NCI-H2171 (cell line): ENCODE measurements around the gene CAND2.

Experiments
- DNase-seq: peaks from one replicate; lab custom pipeline; 2025; lab: John Stamatoyannopoulos, UW

The CAND2 gene

GRCh38 chr3:12807066-12807465, 10.6 kb downstream of the CAND2 start:
- no peak for DNase-seq

DNA sequence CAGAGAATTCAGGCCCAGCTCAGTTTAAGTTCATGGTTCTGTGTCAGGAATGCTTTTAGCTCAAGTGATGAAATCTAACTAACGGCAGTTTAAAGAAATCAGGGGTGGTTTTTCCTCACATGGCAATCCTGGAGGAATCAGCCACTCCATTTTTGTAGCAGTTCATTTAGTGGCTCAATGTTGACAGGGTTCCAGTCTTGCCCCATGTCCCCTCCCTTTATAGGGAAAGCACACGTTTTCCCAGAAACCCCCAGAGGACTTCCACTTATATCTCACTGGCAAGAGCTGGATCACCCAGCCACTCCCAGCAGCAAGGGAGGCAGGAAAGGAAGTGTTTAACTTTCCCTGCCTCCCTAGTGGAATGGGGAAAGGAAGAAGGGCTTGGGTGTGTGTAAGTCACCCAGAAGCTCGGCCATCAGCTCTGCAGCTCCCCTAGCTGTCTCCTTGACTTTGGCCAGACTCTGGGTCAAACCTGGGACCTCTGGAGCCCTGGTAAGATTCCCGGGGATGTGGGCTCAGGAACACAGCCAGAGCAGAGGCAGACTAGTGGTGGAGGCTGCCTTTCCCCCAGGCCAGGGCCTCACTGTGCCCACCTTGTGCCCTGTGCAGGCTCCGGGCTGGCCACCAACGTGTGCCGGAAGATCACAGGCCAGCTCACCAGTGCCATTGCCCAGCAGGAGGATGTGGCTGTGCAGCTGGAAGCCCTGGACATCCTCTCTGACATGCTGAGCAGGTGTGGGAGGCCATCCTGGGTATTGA, 11.3 kb downstream of the CAND2 start:
- no peak for DNase-seq

GRCh38 chr3:12808587-12808986, 12.1 kb downstream of the CAND2 start:
- DNase-seq = no peak

DNA sequence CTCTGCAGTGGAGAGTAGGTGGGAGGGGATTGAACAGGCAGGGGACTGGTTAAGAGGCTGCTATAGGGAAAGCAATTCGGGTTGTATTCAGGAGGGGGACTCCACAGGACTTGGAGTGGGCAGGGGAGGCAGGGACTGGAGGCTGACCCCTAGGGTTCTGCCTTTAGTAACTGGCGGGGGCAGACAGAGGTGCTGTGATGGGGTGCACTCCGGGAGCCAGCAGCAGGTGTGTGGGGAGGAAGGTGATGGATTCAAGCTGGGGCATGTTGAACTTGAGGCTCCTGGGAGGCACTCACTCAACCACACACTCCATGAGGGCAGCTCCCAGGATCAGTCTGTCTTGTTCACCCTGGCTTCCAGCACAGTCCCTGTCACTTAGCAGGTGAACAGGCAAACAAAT, 12.5 kb downstream of the CAND2 start:
- no peak for DNase-seq

DNA sequence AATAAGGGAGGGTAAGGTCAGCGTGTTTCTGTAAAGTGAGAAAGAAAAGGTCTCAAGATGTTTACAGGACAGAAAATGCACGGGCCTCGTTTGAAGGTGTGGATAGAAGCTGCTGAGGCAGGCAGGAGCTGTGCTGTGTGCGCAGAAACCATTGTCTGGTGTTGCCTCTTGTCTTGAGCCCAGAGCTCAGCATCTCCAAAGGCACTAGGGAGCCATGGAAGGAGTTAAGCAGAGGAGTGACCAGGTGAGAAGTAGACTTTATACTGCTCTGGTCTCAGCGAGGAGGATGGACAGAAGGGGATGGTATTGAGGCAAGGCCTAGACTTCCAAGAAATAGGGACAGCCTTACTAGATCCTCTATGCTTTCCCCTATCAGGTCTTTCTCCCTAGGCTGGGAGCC, 13.0 kb downstream of the CAND2 start:
- no peak for DNase-seq

GRCh38 chr3:12810013-12810780, 13.7 kb downstream of the CAND2 start:
- DNase-seq = peak; percentile 84

- no peak for DNase-seq
These were observed 14.5 kb downstream of the CAND2 start for GRCh38 chr3:12810961-12811360.

DNA sequence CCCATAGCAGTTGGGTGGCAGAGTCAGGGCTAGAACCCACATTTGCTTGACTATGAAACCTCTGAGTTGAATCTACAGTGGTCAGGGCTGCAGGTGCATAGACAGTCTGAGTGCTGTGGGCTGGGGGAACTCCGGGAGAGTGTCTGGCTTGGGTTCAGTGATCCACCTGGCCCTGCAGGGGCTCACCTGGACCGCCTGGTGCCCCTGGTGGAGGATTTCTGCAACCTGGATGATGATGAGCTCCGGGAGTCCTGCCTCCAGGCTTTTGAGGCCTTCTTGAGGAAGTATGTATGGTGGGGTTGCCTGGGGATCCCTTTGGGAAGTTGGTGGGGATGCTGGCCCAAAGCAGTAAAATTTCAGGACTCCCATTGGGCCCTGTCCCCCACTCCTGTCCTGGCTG, 16.3 kb downstream of the CAND2 start:
- no peak for DNase-seq

- DNase-seq = no peak
These were observed 17.5 kb downstream of the CAND2 start for GRCh38 chr3:12813967-12814366.

DNA sequence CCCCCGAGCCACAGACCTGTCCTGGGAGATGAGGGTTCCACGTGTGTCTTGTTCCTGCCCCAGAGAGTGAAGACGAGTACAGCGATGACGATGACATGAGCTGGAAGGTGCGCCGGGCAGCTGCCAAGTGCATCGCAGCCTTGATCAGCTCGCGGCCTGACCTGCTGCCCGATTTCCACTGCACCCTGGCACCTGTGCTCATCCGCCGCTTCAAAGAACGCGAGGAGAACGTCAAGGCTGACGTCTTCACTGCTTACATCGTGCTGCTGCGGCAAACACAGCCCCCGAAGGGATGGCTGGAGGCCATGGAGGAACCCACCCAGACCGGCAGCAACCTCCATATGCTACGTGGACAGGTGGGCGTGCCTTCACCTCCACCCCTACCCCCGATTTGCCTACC, 18.6 kb downstream of the CAND2 start:
- no peak for DNase-seq

GRCh38 chr3:12815719-12816118, 19.2 kb downstream of the CAND2 start:
- DNase-seq = no peak

GRCh38 chr3:12816521-12817342, 20.3 kb downstream of the CAND2 start:
- DNase-seq = no peak

GRCh38 chr3:12817343-12817710, 20.8 kb downstream of the CAND2 start:
- DNase-seq = peak; percentile 8

- DNase-seq = no peak
These were observed 21.8 kb downstream of the CAND2 start for GRCh38 chr3:12818273-12818672.

GRCh38 chr3:12818773-12819172, 22.3 kb downstream of the CAND2 start:
- DNase-seq = no peak

GRCh38 chr3:12822725-12823373, 26.4 kb downstream of the CAND2 start:
- DNase-seq = no peak

GRCh38 chr3:12824299-12824698, 27.8 kb downstream of the CAND2 start:
- DNase-seq = no peak

GRCh38 chr3:12825156-12825555, 28.7 kb downstream of the CAND2 start:
- no peak for DNase-seq

- DNase-seq = no peak
These were observed 32.3 kb downstream of the CAND2 start for GRCh38 chr3:12828751-12829150.

- DNase-seq = no peak
These were observed 32.9 kb downstream of the CAND2 start for GRCh38 chr3:12829404-12829803.

- DNase-seq = no peak
These were observed 33.7 kb downstream of the CAND2 start for GRCh38 chr3:12829886-12830784.
